HepG2 (cell line): ENCODE data around the gene ADGRL3. TPM values are rescaled to one million over a fixed set of nuclear protein-coding genes. Genes with fewer than 3 reads are reported as not detected.

ENCODE experiments used
- CBX2 ChIP-seq, 2 experiments: fragments of 200-600 bp in 1 of 2; sonication (generic); formaldehyde crosslinking in 1 of 2; IDR thresholded peaks; 2 replicates each; pipeline versions ENCODE4 v1.7.0 to v1.8.1; 2018 to 2022; ENCODE audit warnings: low read depth in 2 of 2, low read length in 1 of 2, mild to moderate bottlenecking in 1 of 2, missing genetic modification reagents in 1 of 2
- NPAS2 ChIP-seq: sonication (generic); formaldehyde crosslinking; IDR thresholded peaks from 2 replicates; pipeline ENCODE4 v1.8.0; 2022; ENCODE audit warnings: mild to moderate bottlenecking, missing genetic modification reagents, borderline replicate concordance
- ZNF225 ChIP-seq: sonication (generic); formaldehyde crosslinking; IDR thresholded peaks from 2 replicates; pipeline ENCODE4 v1.4.0; 2020; ENCODE audit warnings: mild to moderate bottlenecking, missing genetic modification reagents
- polyA plus RNA-seq, 8 experiments: library from polyadenylated mRNA; depleted of rRNA in 3 of 8; stranded (reverse) in 7 of 8; unstranded in 1 of 8; fragments of >200 nt; fragmentation: Illumina TruSeq in 4 of 8; extraction: Trizol in 4 of 8; gene quantifications; 2 replicates each; pipeline versions ENCODE4 v1.2.1 to v1.2.3, GENCODE V29; 2011 to 2016; ENCODE audit warnings: low read depth in 4 of 8, missing spikeins in 1 of 8, mixed read lengths in 1 of 8; ENCODE audit not compliant: insufficient read depth in 1 of 8
- total RNA-seq, 5 experiments: library from RNA; depleted of rRNA; stranded (reverse); fragments of >200 nt; fragmentation: Illumina TruSeq; extraction: Trizol; gene quantifications; 2 replicates each; pipeline ENCODE4 v1.2.3, GENCODE V29; 2016; ENCODE audit warnings: low read depth in 1 of 5
- TF ChIP-seq, protein P1 (sequence below), 2 experiments: fragments of 450-650 bp in 1 of 2; sonication (generic) in 1 of 2; formaldehyde crosslinking in 1 of 2; IDR thresholded peaks; 2 replicates each; pipeline versions ENCODE4 v1.6.1 to v1.8.0; 2016 to 2022; ENCODE audit warnings: antibody characterized with exemption in 1 of 2, mild to moderate bottlenecking in 1 of 2, missing genetic modification reagents in 1 of 2

The ADGRL3 gene
- total and polyA plus RNA-seq, 2 of the 13 experiments (the other 11 are each of a cell fraction or from before 2014, with no cell fraction given) = 0.04 to 0.05 TPM

DNA sequence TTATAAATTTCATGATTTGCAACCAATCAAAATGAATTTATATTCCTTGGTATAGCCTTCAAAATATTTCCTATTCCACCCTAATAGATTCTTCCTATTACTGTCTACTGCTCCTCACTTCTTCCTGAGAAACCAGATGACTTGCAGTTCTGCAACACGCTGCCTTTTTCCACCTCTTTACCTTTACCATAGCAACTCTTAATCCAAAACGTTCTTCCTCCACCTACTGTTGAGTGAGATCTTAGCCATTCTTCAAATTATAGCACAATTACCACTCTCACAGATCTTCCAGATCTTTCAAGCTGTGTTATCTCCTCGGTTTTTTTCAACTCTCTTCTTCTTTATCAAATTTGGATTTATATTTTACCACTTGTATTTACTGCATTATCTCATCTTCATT lies 289.8 kb downstream of the ADGRL3 start (continued):
- TF ChIP-seq ZNF225 (CRISPR knock-in tag) = no peak
- TF ChIP-seq, protein P1, sequence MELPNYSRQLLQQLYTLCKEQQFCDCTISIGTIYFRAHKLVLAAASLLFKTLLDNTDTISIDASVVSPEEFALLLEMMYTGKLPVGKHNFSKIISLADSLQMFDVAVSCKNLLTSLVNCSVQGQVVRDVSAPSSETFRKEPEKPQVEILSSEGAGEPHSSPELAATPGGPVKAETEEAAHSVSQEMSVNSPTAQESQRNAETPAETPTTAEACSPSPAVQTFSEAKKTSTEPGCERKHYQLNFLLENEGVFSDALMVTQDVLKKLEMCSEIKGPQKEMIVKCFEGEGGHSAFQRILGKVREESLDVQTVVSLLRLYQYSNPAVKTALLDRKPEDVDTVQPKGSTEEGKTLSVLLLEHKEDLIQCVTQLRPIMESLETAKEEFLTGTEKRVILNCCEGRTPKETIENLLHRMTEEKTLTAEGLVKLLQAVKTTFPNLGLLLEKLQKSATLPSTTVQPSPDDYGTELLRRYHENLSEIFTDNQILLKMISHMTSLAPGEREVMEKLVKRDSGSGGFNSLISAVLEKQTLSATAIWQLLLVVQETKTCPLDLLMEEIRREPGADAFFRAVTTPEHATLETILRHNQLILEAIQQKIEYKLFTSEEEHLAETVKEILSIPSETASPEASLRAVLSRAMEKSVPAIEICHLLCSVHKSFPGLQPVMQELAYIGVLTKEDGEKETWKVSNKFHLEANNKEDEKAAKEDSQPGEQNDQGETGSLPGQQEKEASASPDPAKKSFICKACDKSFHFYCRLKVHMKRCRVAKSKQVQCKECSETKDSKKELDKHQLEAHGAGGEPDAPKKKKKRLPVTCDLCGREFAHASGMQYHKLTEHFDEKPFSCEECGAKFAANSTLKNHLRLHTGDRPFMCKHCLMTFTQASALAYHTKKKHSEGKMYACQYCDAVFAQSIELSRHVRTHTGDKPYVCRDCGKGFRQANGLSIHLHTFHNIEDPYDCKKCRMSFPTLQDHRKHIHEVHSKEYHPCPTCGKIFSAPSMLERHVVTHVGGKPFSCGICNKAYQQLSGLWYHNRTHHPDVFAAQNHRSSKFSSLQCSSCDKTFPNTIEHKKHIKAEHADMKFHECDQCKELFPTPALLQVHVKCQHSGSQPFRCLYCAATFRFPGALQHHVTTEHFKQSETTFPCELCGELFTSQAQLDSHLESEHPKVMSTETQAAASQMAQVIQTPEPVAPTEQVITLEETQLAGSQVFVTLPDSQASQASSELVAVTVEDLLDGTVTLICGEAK (IDR thresholded peaks at IDR 0.05) = no peak
- TF ChIP-seq, protein P1 (CRISPR knock-in tag; IDR thresholded peaks at IDR 0.05) = no peak
- no peak for TF ChIP-seq NPAS2
- TF ChIP-seq CBX2 (IDR thresholded peaks at IDR 0.05; ENCODE audit: low read depth, low read length) = no peak
- TF ChIP-seq CBX2 (CRISPR knock-in tag; IDR thresholded peaks at IDR 0.05; ENCODE audit: low read depth) = no peak
- TF ChIP-seq, all 625 proteins: peak for 0
